ENCODE results near the gene FGD4. TPM values are rescaled to one million over a fixed set of nuclear protein-coding genes. Genes with fewer than 3 reads are reported as not detected.
A peak's percentile ranks its signal among the peaks of the same experiment; 100 is the strongest.

Gene FGD4
- total RNA-seq, 1 donor from 2014 or later, result 16.2 TPM

DNA sequence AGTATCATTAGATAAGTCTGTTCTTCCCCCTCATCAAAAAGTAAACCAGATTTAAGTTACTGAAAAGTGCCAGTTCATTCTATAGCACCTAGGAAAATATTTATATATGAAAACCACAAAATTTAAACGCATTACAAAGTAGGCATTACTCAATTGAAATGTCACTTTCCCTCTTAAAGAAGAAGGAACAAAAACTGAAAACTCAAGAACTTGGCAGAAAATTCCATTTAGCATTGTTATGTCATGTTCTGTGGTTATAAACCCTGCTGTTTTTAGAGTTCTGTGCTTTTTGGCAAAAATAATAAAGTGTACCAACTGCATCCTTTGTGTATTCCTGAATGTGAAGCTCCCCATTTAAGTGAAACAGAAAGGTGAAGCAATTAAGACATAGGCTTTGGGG, 3.6 kb downstream of the FGD4 start:
- no peak for DNase-seq (ENCODE audit: low read depth)

DNA sequence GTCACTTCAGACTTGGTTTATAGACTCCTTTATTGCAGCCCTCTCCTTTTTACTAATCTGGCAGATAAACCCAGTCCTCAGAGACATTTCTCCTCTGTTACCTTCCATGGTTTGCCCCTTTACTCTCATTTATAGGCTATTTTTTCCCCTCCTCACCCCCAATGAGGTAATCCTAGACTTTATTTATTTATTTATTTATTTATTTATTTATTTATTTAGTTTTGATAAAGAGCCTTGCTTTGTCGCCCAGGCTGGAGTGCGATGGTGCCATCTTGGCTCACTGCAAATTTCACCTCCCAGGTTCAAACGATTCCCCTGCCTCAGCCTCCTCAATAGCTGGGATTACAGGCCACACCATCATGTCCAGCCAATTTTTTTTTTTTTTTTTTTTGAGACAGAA, 8.4 kb downstream of the FGD4 start:
- no peak for DNase-seq (ENCODE audit: low read depth)

DNA sequence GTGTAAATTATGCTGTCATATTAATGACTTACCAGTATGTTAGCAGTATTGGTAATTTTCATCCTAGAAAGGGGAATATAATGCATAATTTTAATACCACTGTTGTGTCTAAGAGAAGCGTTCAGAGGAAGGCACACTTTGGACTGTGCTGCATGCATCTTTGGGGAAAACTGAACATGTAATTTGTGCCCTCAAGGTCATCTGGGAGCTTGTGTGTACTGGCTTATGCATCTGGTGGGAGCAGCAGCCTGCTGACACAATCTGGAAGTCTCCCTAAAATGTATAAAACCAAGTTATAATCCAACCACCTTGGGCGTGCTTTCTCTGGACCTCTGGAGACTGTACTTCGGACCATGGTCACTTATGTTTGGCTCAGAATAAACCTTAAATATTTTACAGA, 14.1 kb downstream of the FGD4 start:
- no peak for DNase-seq (ENCODE audit: low read depth)

GRCh38 chr12:32418221-32418620, 18.9 kb downstream of the FGD4 start:
- DNase-seq (ENCODE audit: low read depth), result no peak

GRCh38 chr12:32418903-32419519, 19.7 kb downstream of the FGD4 start:
- DNase-seq (ENCODE audit: low read depth), result no peak

DNA sequence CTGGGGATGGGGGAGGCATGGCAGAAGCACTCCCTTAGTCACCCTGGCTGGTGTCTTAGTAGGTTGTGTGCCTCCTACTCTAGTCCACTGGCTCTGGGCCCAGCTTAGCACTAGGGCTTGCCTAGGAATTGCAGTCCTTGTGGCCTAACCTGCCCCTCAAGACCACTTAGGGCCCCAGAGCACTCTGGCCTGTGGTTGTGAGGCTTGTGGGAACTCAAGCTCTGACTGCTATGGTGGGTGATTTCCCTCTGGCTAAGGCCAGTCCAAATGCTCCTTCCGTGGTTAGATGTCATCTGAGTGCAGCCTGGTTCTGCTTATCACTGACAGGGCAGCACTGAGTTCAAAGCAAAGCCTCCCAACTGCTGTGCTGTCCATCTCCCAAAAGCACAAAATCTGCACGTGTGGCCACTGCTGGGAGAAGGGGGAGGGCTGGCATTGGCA, 20.2 kb downstream of the FGD4 start:
- peak; percentile 98 for DNase-seq (ENCODE audit: low read depth)

- DNase-seq (ENCODE audit: low read depth), result no peak
These were observed 21.0 kb downstream of the FGD4 start for GRCh38 chr12:32420356-32420755.

DNA sequence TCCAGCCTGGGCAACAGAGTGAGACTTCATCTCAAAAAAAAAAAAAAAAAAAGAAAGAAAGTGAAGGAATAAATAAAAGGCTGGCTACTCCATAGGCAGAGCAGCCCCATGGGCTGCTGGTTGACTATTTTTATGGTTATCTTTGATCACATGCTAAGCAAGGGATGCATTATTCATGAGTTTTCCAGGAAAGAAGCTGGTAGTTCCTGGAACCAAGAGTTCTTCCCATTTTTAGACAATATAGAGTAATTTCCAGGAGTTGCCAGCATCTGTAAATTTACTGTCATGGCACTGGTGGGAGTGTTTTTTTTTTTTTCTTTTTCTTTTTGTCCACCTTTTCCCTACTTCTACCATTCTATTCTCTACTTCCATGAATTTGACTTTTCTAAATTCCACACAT, 24.2 kb downstream of the FGD4 start:
- no peak for DNase-seq (ENCODE audit: low read depth)

DNA sequence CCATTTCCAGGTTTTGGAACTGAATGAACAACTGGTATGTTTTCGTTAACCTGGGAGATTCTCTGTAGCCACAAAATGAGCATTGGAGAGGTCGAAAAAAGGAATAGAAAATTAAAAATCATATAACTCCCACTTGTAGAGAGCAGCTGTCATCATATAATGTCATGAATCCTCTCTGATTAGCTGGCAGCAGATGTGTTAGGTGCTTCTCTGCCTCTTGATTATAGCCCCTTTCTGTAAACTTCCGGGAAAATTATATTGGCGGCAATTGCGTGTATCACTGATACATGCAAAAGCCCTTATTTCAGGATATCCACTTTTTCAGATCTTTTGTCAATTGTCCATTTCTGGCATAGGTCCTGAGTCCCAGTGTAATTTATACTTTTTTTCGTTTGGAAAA, 31.7 kb downstream of the FGD4 start:
- DNase-seq (ENCODE audit: low read depth), result no peak

DNA sequence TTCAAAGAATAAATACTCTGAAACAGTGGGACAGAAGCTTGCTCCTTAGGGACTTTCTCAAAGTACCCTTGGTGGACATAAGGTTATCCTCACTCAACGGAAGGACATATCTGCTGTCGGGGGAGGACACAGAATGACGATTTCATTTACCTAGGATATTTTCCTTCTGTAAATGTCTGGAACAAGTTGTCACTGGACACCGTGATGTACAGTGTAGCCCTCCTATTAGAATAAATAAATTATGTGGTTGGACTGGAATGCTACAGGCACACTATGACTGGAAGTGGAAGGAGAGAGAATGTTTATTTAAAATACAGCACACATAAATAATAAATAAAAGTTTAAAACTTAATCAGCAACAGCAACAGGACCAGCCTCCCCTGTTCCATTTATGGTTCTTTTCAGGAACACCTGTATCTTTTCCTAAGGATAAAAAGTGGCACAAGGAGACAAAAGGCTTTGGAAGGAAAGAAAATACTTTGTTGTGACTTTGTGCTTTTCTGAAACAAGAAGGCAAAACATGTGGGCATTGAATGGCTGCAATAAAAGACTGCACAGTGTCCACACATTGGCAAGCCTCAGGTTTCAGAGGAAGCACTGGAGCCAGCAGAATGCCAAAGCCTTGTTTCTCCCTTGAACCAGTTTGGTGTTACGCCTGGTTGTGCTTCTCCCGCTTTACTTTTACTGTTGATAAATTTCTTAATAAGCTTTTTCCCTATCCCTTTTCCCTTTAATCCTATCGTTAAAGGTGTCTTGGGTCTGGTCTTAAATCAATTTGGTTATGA, 36.8 kb downstream of the FGD4 start:
- DNase-seq (ENCODE audit: low read depth), result no peak

DNA sequence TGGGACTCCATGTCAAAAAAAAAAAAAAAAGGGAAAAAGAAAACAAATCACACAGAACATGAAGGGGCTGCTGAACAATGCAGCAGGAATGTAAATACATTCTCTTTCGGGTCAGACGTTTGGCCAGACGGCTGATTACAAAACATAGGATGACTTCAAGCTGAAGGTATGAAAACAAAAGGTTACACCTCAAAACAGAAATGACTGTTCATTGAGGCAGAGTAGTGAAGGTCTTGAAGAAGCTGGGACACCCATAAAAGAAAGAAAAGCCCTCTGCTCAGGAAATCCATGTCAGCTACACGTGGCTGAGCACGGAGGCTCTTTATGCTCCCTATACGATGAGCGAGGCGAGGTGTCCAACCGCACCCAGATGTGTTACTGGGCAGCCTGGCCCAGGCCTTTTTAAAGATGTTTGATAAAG, 37.7 kb downstream of the FGD4 start:
- no peak for DNase-seq (ENCODE audit: low read depth)

GRCh38 chr12:32440120-32440865, 40.9 kb downstream of the FGD4 start:
- DNase-seq (ENCODE audit: low read depth), result no peak

DNA sequence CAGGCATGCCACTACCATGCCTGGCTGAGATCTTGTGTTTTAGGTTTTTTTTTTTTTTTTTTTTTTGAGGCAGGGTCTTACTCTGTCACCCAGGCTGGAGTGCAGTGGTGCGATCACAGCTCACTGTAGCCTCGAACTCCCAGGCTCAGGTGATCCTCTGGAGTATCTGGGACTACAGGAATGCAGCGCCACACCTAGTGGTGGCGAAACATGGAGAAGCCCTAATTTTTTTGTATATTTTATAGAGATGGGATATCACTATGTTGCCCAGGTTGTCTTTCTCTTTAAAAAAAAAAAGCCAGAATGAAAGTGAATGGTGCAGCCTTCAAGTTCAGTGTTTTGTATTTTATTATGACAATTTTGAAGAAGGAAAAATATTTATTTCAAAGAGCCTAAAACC, 44.1 kb downstream of the FGD4 start:
- no peak for DNase-seq (ENCODE audit: low read depth)

- DNase-seq (ENCODE audit: low read depth), result no peak
These were observed 45.5 kb downstream of the FGD4 start for GRCh38 chr12:32444895-32445294.

DNA sequence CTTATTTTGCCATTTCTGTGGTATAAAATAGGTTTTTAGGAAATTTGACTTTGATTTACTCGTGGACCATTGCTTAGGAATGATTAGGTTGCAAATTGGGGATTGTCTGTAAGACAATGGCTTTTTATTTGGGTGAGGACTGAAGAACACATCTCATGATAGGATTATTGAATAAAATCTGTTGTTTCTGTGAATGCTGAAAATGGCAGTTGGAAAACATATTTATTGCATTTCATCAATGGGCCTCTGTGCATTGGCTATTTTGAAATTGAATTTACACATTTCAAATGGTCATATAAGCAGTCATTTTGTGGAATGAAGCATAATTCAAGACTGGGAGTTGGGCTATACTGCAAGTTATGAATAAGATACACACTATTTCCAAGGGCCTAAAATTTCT, 46.0 kb downstream of the FGD4 start:
- DNase-seq (ENCODE audit: low read depth), result no peak

DNA sequence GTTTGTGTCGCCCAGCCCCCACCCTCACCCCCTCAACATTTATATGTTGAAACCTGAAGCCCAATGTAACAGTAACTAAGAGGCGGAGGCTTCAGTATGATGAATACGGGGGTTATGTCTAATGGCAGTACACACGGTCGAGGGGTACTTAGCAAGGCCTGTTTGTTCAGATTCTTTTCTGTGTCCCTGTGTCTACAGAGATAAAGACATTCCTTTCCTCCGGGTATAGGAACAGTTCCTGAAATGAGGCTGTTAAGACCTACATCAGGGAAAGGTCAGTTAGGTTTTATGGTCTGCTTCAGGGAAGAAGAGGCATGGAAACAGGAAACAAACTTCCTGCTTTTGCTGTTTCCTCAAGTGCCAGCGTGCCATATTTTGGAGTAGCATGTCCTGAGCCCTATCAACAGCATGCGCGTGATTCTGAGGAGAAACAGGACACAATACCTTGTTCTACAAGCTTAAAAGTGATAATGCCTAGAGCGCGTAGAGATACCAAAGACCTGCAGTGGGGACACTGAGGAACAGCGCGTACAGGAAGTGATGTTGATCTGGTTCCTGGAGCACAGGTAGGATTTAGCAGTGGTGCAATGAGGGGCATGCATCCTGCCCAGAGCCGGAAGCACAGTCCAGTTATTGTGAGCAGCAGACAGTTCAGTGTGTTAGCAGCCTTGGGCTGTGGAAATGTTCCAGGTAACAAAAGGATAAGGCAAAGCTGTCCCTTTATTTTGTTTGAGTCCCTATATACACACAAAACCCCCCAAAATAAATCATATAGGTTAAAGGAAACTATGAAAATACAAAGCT, 47.2 kb downstream of the FGD4 start:
- DNase-seq (ENCODE audit: low read depth), result no peak

- DNase-seq (ENCODE audit: low read depth), result no peak
These were observed 49.2 kb downstream of the FGD4 start for GRCh38 chr12:32448586-32448985.

DNA sequence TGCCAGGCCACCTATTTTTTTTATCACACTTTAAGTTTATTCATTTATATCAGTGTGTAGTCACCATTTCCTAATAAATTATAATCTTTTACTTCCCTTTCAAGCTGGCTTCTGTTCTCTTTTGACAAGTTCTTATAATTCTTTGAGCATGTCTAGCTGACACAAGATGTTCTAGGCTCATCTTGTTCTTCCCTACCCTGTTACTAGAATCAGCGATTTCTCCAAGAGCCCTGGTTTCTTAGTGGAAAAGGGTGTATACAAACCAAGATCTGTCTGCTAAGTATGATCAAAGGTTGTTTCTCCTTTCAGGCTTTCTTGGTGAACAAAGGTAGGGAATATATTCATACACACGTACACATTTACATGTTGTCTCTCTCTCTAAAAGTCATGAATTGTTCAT, 51.0 kb downstream of the FGD4 start:
- DNase-seq (ENCODE audit: low read depth), result no peak

GRCh38 chr12:32450768-32451167, 51.4 kb downstream of the FGD4 start:
- DNase-seq (ENCODE audit: low read depth), result no peak

- no peak for DNase-seq (ENCODE audit: low read depth)
These were observed 52.5 kb downstream of the FGD4 start for GRCh38 chr12:32451816-32452215.

DNA sequence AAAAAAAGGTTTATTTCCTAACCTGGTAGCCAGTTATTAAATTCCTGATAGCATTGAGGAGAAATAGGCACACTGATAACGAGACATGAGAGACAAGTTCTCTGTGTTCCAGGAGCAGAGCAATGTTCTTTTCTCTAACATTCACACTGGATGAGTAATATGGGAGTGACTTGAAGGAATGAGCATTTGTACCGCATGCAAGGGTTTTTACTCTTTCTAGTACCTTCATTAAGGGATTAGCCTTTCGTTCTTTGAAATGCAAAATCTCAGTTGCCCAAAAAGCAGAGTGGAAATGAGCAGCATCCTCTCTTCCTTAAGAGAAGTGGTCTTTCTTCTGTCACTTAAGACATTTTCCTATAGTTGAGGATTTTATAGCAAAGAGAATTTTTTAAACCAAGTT, 54.7 kb downstream of the FGD4 start:
- peak; percentile 63 for DNase-seq (ENCODE audit: low read depth)

GRCh38 chr12:32454866-32455265, 55.5 kb downstream of the FGD4 start:
- no peak for DNase-seq (ENCODE audit: low read depth)

All from myocyte (in vitro differentiated cells).